ENCODE results near the gene MAP3K5. TPM values are rescaled to one million over a fixed set of nuclear protein-coding genes. Genes with fewer than 3 reads are reported as not detected.

MAP3K5 gene
- total and polyA plus RNA-seq, 9 of the 15 experiments (the other 6 are each of a cell fraction or from before 2014, with no cell fraction given): 2.2 to 13.0 (median 9.9) TPM

DNA sequence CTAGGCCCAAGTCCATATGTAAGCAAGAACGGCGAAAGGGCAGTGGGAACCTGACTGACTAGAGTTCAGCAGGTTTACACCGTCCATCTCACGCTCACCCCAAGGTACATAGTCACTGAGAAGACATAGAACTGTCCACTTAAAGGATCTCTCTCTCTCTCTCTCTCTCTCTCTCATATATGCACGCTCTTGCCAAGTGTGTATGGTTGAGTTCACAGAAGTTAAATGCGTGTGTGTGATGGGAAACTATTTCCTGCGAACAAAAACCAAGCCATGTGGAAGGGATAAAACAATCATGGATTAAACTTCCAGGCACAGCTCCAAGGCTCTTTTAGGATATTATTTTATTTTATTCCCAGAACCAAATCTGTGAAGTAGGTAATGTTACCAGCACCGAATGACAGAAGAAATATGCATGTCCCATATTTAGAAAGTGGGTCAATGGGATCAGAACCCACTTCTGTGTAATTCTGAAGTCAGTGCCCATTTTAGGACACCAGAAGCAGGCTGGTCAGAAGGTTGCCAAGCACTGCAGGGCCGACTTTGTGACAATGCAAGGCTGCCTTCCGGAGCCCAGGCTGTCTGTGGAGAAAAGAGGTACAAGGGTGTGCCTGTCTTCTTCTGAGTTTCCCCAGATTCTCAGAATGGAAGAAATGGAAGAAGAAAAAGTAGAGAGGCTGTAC lies 192.8 kb downstream of the MAP3K5 start:
- WGBS (ENCODE audit: insufficient coverage, low coverage, missing lambda C conversion rate): 65% methylated on average over 10 of the region's 10 CpGs
- TF ChIP-seq KLF6 (CRISPR knock-in tag; IDR thresholded peaks at IDR 0.05; ENCODE audit: borderline replicate concordance): no peak
- TF ChIP-seq, protein P1, sequence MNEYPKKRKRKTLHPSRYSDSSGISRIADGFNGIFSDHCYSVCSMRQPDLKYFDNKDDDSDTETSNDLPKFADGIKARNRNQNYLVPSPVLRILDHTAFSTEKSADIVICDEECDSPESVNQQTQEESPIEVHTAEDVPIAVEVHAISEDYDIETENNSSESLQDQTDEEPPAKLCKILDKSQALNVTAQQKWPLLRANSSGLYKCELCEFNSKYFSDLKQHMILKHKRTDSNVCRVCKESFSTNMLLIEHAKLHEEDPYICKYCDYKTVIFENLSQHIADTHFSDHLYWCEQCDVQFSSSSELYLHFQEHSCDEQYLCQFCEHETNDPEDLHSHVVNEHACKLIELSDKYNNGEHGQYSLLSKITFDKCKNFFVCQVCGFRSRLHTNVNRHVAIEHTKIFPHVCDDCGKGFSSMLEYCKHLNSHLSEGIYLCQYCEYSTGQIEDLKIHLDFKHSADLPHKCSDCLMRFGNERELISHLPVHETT (CRISPR knock-in tag; conservative IDR thresholded peaks at IDR 0.05 in 1 of 2, IDR thresholded peaks at IDR 0.05 in 1 of 2): no peak
- TF ChIP-seq CHD4 (IDR thresholded peaks at IDR 0.05; ENCODE audit: insufficient read depth, insufficient replicate concordance, low read depth, low read length, poor library complexity, severe bottlenecking): no peak
- no peak for TF ChIP-seq ZNF197 (CRISPR knock-in tag; IDR thresholded peaks at IDR 0.05; ENCODE audit: low read depth)
- TF ChIP-seq XRCC3 (IDR thresholded peaks at IDR 0.05): no peak
- H3K4me2 ChIP-seq (ENCODE audit: insufficient read depth, low read length): no peak overlapping the region
- H3K9me1 ChIP-seq (ENCODE audit: control insufficient read depth, insufficient read depth, low read length): no peaks in the 10 kb centered on the region
- no peaks in the 10 kb centered on the region for H3K27me3 ChIP-seq (ENCODE audit: control insufficient read depth in 2 of 2, insufficient read depth in 2 of 2, low read length in 2 of 2)
- H3K4me3 ChIP-seq: no peak overlapping the region
- ChIA-PET POLR2A (interaction anchor here (1.0 kb wide), 1 partner anchor 11 kb away, joined by 3 read pairs; no protein-coding TSS in a partner anchor), CTCF (ENCODE audit: low intra/inter-chr PET ratio) (no interaction called here)
- in situ Hi-C loops (cut with MboI) (no loop called here), intact Hi-C loops (cut with micrococcal nuclease) (no loop called here)
- H3K36me3 ChIP-seq (ENCODE audit: control insufficient read depth, insufficient read depth, low read length): peaks cover 12% of the 10 kb centered on the region; the same call in 2 of the 3 replicates
- FAIRE-seq: no peak
- H3K79me2 ChIP-seq (ENCODE audit: control insufficient read depth, insufficient read depth, low read length): no peaks in the 10 kb centered on the region
- H3K9ac ChIP-seq (ENCODE audit: insufficient read depth in 1 of 2, low read depth in 2 of 2, low read length in 2 of 2): no peak overlapping the region
- H3K9me3 ChIP-seq (replicated peaks; ENCODE audit: control insufficient read depth, insufficient read depth, low read depth, low read length): no peaks in the 10 kb centered on the region
- no TSS peak for BruUV-seq (replicated peaks)
- no peak for DNase-seq (ENCODE audit: extremely low read depth in 1 of 4, low spot score in 3 of 4)
- no peak overlapping the region for H3K27ac ChIP-seq (ENCODE audit: extremely low read depth, low read depth, low read length)
- no peak overlapping the region for H2AFZ ChIP-seq (ENCODE audit: low read depth, low read length)
- no peak for ATAC-seq
- no peaks in the 10 kb centered on the region for H4K20me1 ChIP-seq (replicated peaks; ENCODE audit: control insufficient read depth, insufficient read depth, low read length)
- H3K4me1 ChIP-seq (replicated peaks in 1 of 2; ENCODE audit: control insufficient read depth in 2 of 2, insufficient read depth in 2 of 2, low read length in 2 of 2): no peaks in the 10 kb centered on the region; a peak in 2 of 5 replicates
